Panc1 (cell line): ENCODE results near the gene NAA11.

Experiments
- TF ChIP-seq, protein P1 (sequence below): fragments of 450-650 bp; IDR thresholded peaks from 2 replicates; pipeline ENCODE4 v1.5.1; 2017; ENCODE audit warnings: mild to moderate bottlenecking
- TF ChIP-seq, protein P2 (sequence below), 2 experiments: IDR thresholded peaks; 2 replicates each; pipeline ENCODE4 v1.6.1; 2011 to 2012; ENCODE audit warnings: low read depth in 2 of 2, control low read depth in 1 of 2, low read length in 1 of 2, mild to moderate bottlenecking in 1 of 2, moderate library complexity in 1 of 2; ENCODE audit not compliant: insufficient read depth in 1 of 2

DNA sequence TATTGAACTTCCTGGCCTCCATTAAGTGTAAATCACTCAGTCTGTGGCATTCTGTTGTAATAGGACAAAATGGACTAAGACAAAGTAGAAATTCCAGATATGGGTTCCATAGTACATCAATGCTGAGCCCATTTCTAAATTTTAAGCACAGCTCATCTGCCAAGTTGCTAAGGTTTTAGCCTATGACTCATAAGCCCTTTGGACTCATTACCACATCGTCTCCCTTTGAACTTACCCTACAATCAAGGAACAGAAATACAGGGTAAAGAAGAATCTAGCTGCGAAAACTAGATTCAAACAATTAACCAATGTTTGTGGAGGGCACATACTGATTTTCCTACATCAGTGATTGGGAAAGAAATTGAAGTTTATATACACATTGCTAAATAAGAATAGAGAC is 31.8 kb downstream of the NAA11 start:
- TF ChIP-seq, protein P1, sequence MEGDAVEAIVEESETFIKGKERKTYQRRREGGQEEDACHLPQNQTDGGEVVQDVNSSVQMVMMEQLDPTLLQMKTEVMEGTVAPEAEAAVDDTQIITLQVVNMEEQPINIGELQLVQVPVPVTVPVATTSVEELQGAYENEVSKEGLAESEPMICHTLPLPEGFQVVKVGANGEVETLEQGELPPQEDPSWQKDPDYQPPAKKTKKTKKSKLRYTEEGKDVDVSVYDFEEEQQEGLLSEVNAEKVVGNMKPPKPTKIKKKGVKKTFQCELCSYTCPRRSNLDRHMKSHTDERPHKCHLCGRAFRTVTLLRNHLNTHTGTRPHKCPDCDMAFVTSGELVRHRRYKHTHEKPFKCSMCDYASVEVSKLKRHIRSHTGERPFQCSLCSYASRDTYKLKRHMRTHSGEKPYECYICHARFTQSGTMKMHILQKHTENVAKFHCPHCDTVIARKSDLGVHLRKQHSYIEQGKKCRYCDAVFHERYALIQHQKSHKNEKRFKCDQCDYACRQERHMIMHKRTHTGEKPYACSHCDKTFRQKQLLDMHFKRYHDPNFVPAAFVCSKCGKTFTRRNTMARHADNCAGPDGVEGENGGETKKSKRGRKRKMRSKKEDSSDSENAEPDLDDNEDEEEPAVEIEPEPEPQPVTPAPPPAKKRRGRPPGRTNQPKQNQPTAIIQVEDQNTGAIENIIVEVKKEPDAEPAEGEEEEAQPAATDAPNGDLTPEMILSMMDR, result no peak
- TF ChIP-seq, protein P2, sequence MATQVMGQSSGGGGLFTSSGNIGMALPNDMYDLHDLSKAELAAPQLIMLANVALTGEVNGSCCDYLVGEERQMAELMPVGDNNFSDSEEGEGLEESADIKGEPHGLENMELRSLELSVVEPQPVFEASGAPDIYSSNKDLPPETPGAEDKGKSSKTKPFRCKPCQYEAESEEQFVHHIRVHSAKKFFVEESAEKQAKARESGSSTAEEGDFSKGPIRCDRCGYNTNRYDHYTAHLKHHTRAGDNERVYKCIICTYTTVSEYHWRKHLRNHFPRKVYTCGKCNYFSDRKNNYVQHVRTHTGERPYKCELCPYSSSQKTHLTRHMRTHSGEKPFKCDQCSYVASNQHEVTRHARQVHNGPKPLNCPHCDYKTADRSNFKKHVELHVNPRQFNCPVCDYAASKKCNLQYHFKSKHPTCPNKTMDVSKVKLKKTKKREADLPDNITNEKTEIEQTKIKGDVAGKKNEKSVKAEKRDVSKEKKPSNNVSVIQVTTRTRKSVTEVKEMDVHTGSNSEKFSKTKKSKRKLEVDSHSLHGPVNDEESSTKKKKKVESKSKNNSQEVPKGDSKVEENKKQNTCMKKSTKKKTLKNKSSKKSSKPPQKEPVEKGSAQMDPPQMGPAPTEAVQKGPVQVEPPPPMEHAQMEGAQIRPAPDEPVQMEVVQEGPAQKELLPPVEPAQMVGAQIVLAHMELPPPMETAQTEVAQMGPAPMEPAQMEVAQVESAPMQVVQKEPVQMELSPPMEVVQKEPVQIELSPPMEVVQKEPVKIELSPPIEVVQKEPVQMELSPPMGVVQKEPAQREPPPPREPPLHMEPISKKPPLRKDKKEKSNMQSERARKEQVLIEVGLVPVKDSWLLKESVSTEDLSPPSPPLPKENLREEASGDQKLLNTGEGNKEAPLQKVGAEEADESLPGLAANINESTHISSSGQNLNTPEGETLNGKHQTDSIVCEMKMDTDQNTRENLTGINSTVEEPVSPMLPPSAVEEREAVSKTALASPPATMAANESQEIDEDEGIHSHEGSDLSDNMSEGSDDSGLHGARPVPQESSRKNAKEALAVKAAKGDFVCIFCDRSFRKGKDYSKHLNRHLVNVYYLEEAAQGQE (IDR thresholded peaks at IDR 0.05; ENCODE audit: insufficient read depth in 1 of 2, low read depth in 2 of 2, low read length in 1 of 2), result no peak
